ENCODE data around the gene FBXL2.

FBXL2 gene

GRCh38 chr3:33394403-33395054 is 117.3 kb downstream of the FBXL2 start:
- Histone ChIP-seq H3K4me1 (ENCODE audit: low read length) (no peaks in the 10 kb centered on the region), H2AFZ (ENCODE audit: low read depth, low read length) (no peak overlapping the region), H3K27ac (ENCODE audit: low read length) (no peak overlapping the region), H3K4me3 (ENCODE audit: low read length) (no peak overlapping the region), H3K9ac (ENCODE audit: low read length) (no peak overlapping the region), H3K27me3 (ENCODE audit: low read depth, low read length) (no peaks in the 10 kb centered on the region), H3K4me2 (ENCODE audit: low read length) (no peak overlapping the region), H4K20me1 (ENCODE audit: insufficient read depth, low read length) (no peaks in the 10 kb centered on the region), H3K36me3 (replicated peaks; ENCODE audit: low read depth, low read length) (peaks cover 84% of the 10 kb centered on the region), H3K9me3 (ENCODE audit: insufficient read depth, low read length) (no peaks in the 10 kb centered on the region), H3K79me2 (ENCODE audit: low read length) (no peaks in the 10 kb centered on the region)
- TF ChIP-seq CTCF (IDR thresholded peaks at IDR 0.05; ENCODE audit: low read depth, low read length) (no peak), EZH2phosphoT487 (IDR thresholded peaks at IDR 0.05; ENCODE audit: low read depth) (no peak)

- Histone ChIP-seq H3K9me3 (ENCODE audit: insufficient read depth, low read length) (no peaks in the 10 kb centered on the region), H3K27me3 (ENCODE audit: low read depth, low read length) (no peaks in the 10 kb centered on the region), H3K36me3 (replicated peaks; ENCODE audit: low read depth, low read length) (peaks cover 84% of the 10 kb centered on the region), H2AFZ (ENCODE audit: low read depth, low read length) (no peak overlapping the region), H3K4me2 (ENCODE audit: low read length) (no peak overlapping the region), H3K79me2 (ENCODE audit: low read length) (no peaks in the 10 kb centered on the region), H3K9ac (ENCODE audit: low read length) (no peak overlapping the region), H4K20me1 (ENCODE audit: insufficient read depth, low read length) (no peaks in the 10 kb centered on the region), H3K27ac (ENCODE audit: low read length) (no peak overlapping the region), H3K4me3 (ENCODE audit: low read length) (no peak overlapping the region), H3K4me1 (ENCODE audit: low read length) (no peaks in the 10 kb centered on the region)
- TF ChIP-seq EZH2phosphoT487 (IDR thresholded peaks at IDR 0.05; ENCODE audit: low read depth) (no peak), CTCF (IDR thresholded peaks at IDR 0.05; ENCODE audit: low read depth, low read length) (no peak)
Observed at GRCh38 chr3:33395900-33396299, 118.7 kb downstream of the FBXL2 start.

- no peak overlapping the region for H2AFZ ChIP-seq (ENCODE audit: low read depth, low read length)
- H3K4me3 ChIP-seq (ENCODE audit: low read length), result no peak overlapping the region
- H3K27me3 ChIP-seq (ENCODE audit: low read depth, low read length), result no peaks in the 10 kb centered on the region
- H3K79me2 ChIP-seq (ENCODE audit: low read length), result no peaks in the 10 kb centered on the region
- H3K36me3 ChIP-seq (replicated peaks; ENCODE audit: low read depth, low read length), result peaks cover 82% of the 10 kb centered on the region
- TF ChIP-seq CTCF (IDR thresholded peaks at IDR 0.05; ENCODE audit: low read depth, low read length) (no peak), EZH2phosphoT487 (IDR thresholded peaks at IDR 0.05; ENCODE audit: low read depth) (no peak)
- H3K27ac ChIP-seq (ENCODE audit: low read length), result no peak overlapping the region
- H3K4me2 ChIP-seq (ENCODE audit: low read length), result no peak overlapping the region
- H3K4me1 ChIP-seq (ENCODE audit: low read length), result no peaks in the 10 kb centered on the region
- no peaks in the 10 kb centered on the region for H4K20me1 ChIP-seq (ENCODE audit: insufficient read depth, low read length)
- no peak overlapping the region for H3K9ac ChIP-seq (ENCODE audit: low read length)
- no peaks in the 10 kb centered on the region for H3K9me3 ChIP-seq (ENCODE audit: insufficient read depth, low read length)
Observed at GRCh38 chr3:33398410-33398809, 121.2 kb downstream of the FBXL2 start.

- peaks cover 78% of the 10 kb centered on the region for H3K36me3 ChIP-seq (replicated peaks; ENCODE audit: low read depth, low read length)
- no peak overlapping the region for H3K27ac ChIP-seq (ENCODE audit: low read length)
- H2AFZ ChIP-seq (ENCODE audit: low read depth, low read length), result no peak overlapping the region
- no peak overlapping the region for H3K4me2 ChIP-seq (ENCODE audit: low read length)
- TF ChIP-seq EZH2phosphoT487 (IDR thresholded peaks at IDR 0.05; ENCODE audit: low read depth) (no peak), CTCF (IDR thresholded peaks at IDR 0.05; ENCODE audit: low read depth, low read length) (no peak)
- H3K4me1 ChIP-seq (ENCODE audit: low read length), result no peaks in the 10 kb centered on the region
- H4K20me1 ChIP-seq (ENCODE audit: insufficient read depth, low read length), result no peaks in the 10 kb centered on the region
- H3K27me3 ChIP-seq (ENCODE audit: low read depth, low read length), result no peaks in the 10 kb centered on the region
- no peak overlapping the region for H3K4me3 ChIP-seq (ENCODE audit: low read length)
- H3K9ac ChIP-seq (ENCODE audit: low read length), result no peak overlapping the region
- H3K9me3 ChIP-seq (ENCODE audit: insufficient read depth, low read length), result no peaks in the 10 kb centered on the region
- no peaks in the 10 kb centered on the region for H3K79me2 ChIP-seq (ENCODE audit: low read length)
Observed at GRCh38 chr3:33401781-33402180, 124.5 kb downstream of the FBXL2 start.

All from OCI-LY3 (cell line).